Neural cell (in vitro differentiated cells): ENCODE data around the gene NR1I3. TPM values are rescaled to one million over a fixed set of nuclear protein-coding genes. Genes with fewer than 3 reads are reported as not detected.

Experiments
- H2AFZ ChIP-seq: fragments of 200-600, 300-800 bp; sonication (generic), shearing (Covaris generic); 2 replicates; pipeline ENCODE4 v1.6.0; 2014; ENCODE audit warnings: low read depth, mild to moderate bottlenecking, antibody characterized with exemption, low read length, moderate library complexity
- H3F3A ChIP-seq: fragments of 200-600 bp; shearing (Covaris generic); 2 replicates; pipeline ENCODE4 v1.6.1; 2016; ENCODE audit warnings: mild to moderate bottlenecking, moderate library complexity, mixed read lengths, antibody characterized with exemption, low read length; ENCODE audit not compliant: insufficient read depth, poor library complexity, severe bottlenecking
- H3K27ac ChIP-seq: fragments of 200-600, 300-800 bp; sonication (generic), shearing (Covaris generic); 2 replicates; pipeline ENCODE4 v1.5.1; 2014; ENCODE audit warnings: mild to moderate bottlenecking, low read length, moderate library complexity
- H3K27me3 ChIP-seq: fragments of 300-800, 200-600 bp; sonication (generic), shearing (Covaris generic); 2 replicates; pipeline ENCODE4 v1.6.0; 2014; ENCODE audit warnings: mild to moderate bottlenecking, low read depth, low read length, moderate library complexity; ENCODE audit not compliant: insufficient read depth
- H3K36me3 ChIP-seq: fragments of 300-800, 200-600 bp; sonication (generic), shearing (Covaris generic); 2 replicates; pipeline ENCODE4 v1.5.1; 2014; ENCODE audit warnings: mild to moderate bottlenecking, antibody characterized with exemption, low read length, moderate library complexity; ENCODE audit not compliant: insufficient read depth
- H3K4me2 ChIP-seq: fragments of 300-800, 200-600 bp; sonication (generic), shearing (Covaris generic); 2 replicates; pipeline ENCODE4 v1.6.0; 2014; ENCODE audit warnings: mild to moderate bottlenecking, low read length
- H3K4me3 ChIP-seq: fragments of 300-800, 200-600 bp; sonication (generic), shearing (Covaris generic); 2 replicates; pipeline ENCODE4 v1.5.1; 2014; ENCODE audit warnings: mild to moderate bottlenecking, low read length, moderate library complexity
- H3K79me2 ChIP-seq: fragments of 200-600 bp; shearing (Covaris generic); replicated peaks from 2 replicates; pipeline ENCODE4 v1.6.0; 2014; ENCODE audit warnings: mild to moderate bottlenecking, low read length, moderate library complexity; ENCODE audit not compliant: insufficient read depth
- H3K9ac ChIP-seq: fragments of 300-800, 200-600 bp; sonication (generic), shearing (Covaris generic); 2 replicates; pipeline ENCODE4 v1.6.1; 2016; ENCODE audit warnings: mild to moderate bottlenecking, low read length, mixed read lengths
- H3K9me2 ChIP-seq: fragments of 200-600 bp; shearing (Covaris generic); 2 replicates; pipeline ENCODE4 v1.6.1; 2016; ENCODE audit warnings: mild to moderate bottlenecking, low read length, mixed read lengths; ENCODE audit not compliant: insufficient read depth
- H3K9me3 ChIP-seq: fragments of 200-600, 300-800 bp; sonication (generic), shearing (Covaris generic); 2 replicates; pipeline ENCODE4 v1.6.1; 2016; ENCODE audit warnings: mild to moderate bottlenecking, mixed run types, low read length, moderate library complexity, mixed read lengths
- H4K20me1 ChIP-seq: fragments of 200-600 bp; shearing (Covaris generic); 2 replicates; pipeline ENCODE4 v1.6.1; 2016; ENCODE audit warnings: mild to moderate bottlenecking, mixed run types; ENCODE audit not compliant: insufficient read depth
- EP300 ChIP-seq: fragments of 450-650 bp; conservative IDR thresholded peaks from 2 replicates; pipeline ENCODE4 v1.6.1; 2014; ENCODE audit warnings: antibody characterized with exemption, mild to moderate bottlenecking, moderate library complexity; ENCODE audit not compliant: poor library complexity, severe bottlenecking
- EZH2 ChIP-seq: fragments of 200-600, 300-800 bp; shearing (Covaris generic), sonication (generic); IDR thresholded peaks from 2 replicates; pipeline ENCODE4 v1.6.1; 2014; ENCODE audit warnings: antibody characterized with exemption, low read length, borderline replicate concordance, mild to moderate bottlenecking; ENCODE audit not compliant: insufficient read depth, poor library complexity, severe bottlenecking
- MXI1 ChIP-seq: fragments of 450-650 bp; conservative IDR thresholded peaks from 2 replicates; pipeline ENCODE4 v1.6.1; 2014; ENCODE audit warnings: antibody characterized with exemption, mild to moderate bottlenecking; ENCODE audit not compliant: poor library complexity, severe bottlenecking
- POLR2AphosphoS5 ChIP-seq: IDR thresholded peaks from 2 replicates; pipeline ENCODE4 v1.6.1; 2012
- RAD21 ChIP-seq: fragments of 450-650 bp; conservative IDR thresholded peaks from 2 replicates; pipeline ENCODE4 v1.6.1; 2014; ENCODE audit warnings: antibody characterized with exemption, mild to moderate bottlenecking, moderate library complexity
- SMC3 ChIP-seq: fragments of 450-650 bp; conservative IDR thresholded peaks from 2 replicates; pipeline ENCODE4 v1.6.1; 2014; ENCODE audit warnings: antibody characterized with exemption, mild to moderate bottlenecking, moderate library complexity; ENCODE audit not compliant: poor library complexity
- TAF1 ChIP-seq: IDR thresholded peaks from 2 replicates; pipeline ENCODE4 v1.6.1; 2012; ENCODE audit warnings: low read depth
- polyA plus RNA-seq: library from polyadenylated mRNA; depleted of rRNA; stranded (reverse); fragments of >200 nt; gene quantifications from 2 replicates; pipeline ENCODE4 v1.2.3, GENCODE V29; 2014
- TF ChIP-seq, protein P1 (sequence below): IDR thresholded peaks from 2 replicates; pipeline ENCODE4 v1.6.1; 2012; ENCODE audit warnings: borderline replicate concordance
- TF ChIP-seq, protein P2 (sequence below): fragments of 450-650 bp; IDR thresholded peaks from 2 replicates; pipeline ENCODE4 v1.5.1; 2014; ENCODE audit warnings: antibody characterized with exemption, mild to moderate bottlenecking, moderate library complexity; ENCODE audit not compliant: poor library complexity, severe bottlenecking

Gene NR1I3
- polyA plus RNA-seq, 1 donor from 2014 or later, result not detected

DNA sequence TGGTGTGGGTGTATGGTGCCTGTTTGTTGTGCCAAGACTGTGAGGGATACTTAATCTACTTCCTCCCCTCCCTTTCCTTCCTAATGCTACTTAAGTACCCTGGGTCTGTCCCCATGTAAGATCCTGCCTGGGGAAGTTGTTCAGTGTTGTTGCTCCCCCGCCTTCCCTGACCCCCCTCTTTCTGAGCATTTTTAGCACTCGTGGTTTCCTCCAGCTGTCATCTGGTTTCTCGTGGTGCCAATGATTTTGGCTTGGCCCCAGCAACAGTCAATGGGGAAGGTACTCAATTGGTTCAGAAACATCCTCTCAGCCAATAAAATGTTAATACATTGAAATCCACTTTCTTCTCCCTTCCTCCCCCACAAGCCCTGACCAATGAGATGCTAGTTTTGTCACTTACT, 52.7 kb downstream of the NR1I3 start:
- no peak overlapping the region for H2AFZ ChIP-seq
- no peak overlapping the region for H3K4me2 ChIP-seq
- no peaks in the 10 kb centered on the region for H4K20me1 ChIP-seq
- no peak overlapping the region for H3K27ac ChIP-seq
- H3K36me3 ChIP-seq, result no peaks in the 10 kb centered on the region
- no peaks in the 10 kb centered on the region for H3K9me2 ChIP-seq
- TF ChIP-seq RAD21 (no peak), TAF1 (no peak), POLR2AphosphoS5 (no peak), EZH2 (no peak)
- TF ChIP-seq, protein P1, sequence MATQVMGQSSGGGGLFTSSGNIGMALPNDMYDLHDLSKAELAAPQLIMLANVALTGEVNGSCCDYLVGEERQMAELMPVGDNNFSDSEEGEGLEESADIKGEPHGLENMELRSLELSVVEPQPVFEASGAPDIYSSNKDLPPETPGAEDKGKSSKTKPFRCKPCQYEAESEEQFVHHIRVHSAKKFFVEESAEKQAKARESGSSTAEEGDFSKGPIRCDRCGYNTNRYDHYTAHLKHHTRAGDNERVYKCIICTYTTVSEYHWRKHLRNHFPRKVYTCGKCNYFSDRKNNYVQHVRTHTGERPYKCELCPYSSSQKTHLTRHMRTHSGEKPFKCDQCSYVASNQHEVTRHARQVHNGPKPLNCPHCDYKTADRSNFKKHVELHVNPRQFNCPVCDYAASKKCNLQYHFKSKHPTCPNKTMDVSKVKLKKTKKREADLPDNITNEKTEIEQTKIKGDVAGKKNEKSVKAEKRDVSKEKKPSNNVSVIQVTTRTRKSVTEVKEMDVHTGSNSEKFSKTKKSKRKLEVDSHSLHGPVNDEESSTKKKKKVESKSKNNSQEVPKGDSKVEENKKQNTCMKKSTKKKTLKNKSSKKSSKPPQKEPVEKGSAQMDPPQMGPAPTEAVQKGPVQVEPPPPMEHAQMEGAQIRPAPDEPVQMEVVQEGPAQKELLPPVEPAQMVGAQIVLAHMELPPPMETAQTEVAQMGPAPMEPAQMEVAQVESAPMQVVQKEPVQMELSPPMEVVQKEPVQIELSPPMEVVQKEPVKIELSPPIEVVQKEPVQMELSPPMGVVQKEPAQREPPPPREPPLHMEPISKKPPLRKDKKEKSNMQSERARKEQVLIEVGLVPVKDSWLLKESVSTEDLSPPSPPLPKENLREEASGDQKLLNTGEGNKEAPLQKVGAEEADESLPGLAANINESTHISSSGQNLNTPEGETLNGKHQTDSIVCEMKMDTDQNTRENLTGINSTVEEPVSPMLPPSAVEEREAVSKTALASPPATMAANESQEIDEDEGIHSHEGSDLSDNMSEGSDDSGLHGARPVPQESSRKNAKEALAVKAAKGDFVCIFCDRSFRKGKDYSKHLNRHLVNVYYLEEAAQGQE, result no peak
- no peak overlapping the region for H3K4me3 ChIP-seq
- H3K79me2 ChIP-seq, result no peaks in the 10 kb centered on the region
- H3K27me3 ChIP-seq, result no peaks in the 10 kb centered on the region
- no peaks in the 10 kb centered on the region for H3K9me3 ChIP-seq
- no peaks in the 10 kb centered on the region for H3F3A ChIP-seq
- no peak overlapping the region for H3K9ac ChIP-seq

GRCh38 chr1:161182214-161182613, 55.8 kb downstream of the NR1I3 start:
- H3K4me3 ChIP-seq, result no peak overlapping the region
- no peak for TF ChIP-seq EP300
- TF ChIP-seq, protein P2, sequence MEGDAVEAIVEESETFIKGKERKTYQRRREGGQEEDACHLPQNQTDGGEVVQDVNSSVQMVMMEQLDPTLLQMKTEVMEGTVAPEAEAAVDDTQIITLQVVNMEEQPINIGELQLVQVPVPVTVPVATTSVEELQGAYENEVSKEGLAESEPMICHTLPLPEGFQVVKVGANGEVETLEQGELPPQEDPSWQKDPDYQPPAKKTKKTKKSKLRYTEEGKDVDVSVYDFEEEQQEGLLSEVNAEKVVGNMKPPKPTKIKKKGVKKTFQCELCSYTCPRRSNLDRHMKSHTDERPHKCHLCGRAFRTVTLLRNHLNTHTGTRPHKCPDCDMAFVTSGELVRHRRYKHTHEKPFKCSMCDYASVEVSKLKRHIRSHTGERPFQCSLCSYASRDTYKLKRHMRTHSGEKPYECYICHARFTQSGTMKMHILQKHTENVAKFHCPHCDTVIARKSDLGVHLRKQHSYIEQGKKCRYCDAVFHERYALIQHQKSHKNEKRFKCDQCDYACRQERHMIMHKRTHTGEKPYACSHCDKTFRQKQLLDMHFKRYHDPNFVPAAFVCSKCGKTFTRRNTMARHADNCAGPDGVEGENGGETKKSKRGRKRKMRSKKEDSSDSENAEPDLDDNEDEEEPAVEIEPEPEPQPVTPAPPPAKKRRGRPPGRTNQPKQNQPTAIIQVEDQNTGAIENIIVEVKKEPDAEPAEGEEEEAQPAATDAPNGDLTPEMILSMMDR, result no peak
- no peak for TF ChIP-seq TAF1
- TF ChIP-seq EZH2, result no peak
- no peak for TF ChIP-seq RAD21
- no peak for TF ChIP-seq MXI1
- TF ChIP-seq POLR2AphosphoS5, result no peak
- TF ChIP-seq, protein P1, result no peak
- no peak for TF ChIP-seq SMC3
- no peaks in the 10 kb centered on the region for H3F3A ChIP-seq
- no peak overlapping the region for H3K9ac ChIP-seq
- no peaks in the 10 kb centered on the region for H3K9me3 ChIP-seq
- no peaks in the 10 kb centered on the region for H3K9me2 ChIP-seq
- no peak overlapping the region for H3K4me2 ChIP-seq
- H4K20me1 ChIP-seq, result no peaks in the 10 kb centered on the region
- no peaks in the 10 kb centered on the region for H3K36me3 ChIP-seq
- no peak overlapping the region for H2AFZ ChIP-seq
- no peaks in the 10 kb centered on the region for H3K79me2 ChIP-seq
- H3K27ac ChIP-seq, result no peak overlapping the region
- no peaks in the 10 kb centered on the region for H3K27me3 ChIP-seq
